ENCODE data around the gene CACUL1. TPM values are rescaled to one million over a fixed set of nuclear protein-coding genes. Genes with fewer than 3 reads are reported as not detected.

CACUL1 gene
- total RNA-seq, 1 donor from 2014 or later: 52.4 TPM

- TF ChIP-seq EZH2 (IDR thresholded peaks at IDR 0.05; ENCODE audit: insufficient read depth, low read length) (no peak), CTCF (IDR thresholded peaks at IDR 0.05; ENCODE audit: insufficient read depth, low read depth, low read length) (no peak)
- Mint-ChIP-seq H3K27me3 (ENCODE audit: low read depth, unreplicated experiment) (peaks cover 8% of the 10 kb centered on the region), H3K36me3 (ENCODE audit: low read depth, unreplicated experiment) (peaks cover 1% of the 10 kb centered on the region), H3K9me3 (ENCODE audit: unreplicated experiment) (peaks cover 5% of the 10 kb centered on the region), H3K4me3 (ENCODE audit: unreplicated experiment) (no peak overlapping the region), H3K4me1 (ENCODE audit: low read depth, unreplicated experiment) (no peaks in the 10 kb centered on the region), H3K27ac (ENCODE audit: unreplicated experiment) (peak overlapping the region; percentile 20)
- Histone ChIP-seq H4K20me1 (ENCODE audit: insufficient read depth, low read length) (no peaks in the 10 kb centered on the region), H3K79me2 (ENCODE audit: insufficient read depth, low read length) (no peaks in the 10 kb centered on the region), H3K9me3 (ENCODE audit: insufficient read depth, low read depth, low read length) (no peaks in the 10 kb centered on the region), H3K36me3 (ENCODE audit: insufficient read depth, low read length) (no peaks in the 10 kb centered on the region), H3K9ac (ENCODE audit: low read length) (no peak overlapping the region), H3K27ac (ENCODE audit: low read depth, low read length) (no peak overlapping the region), H3K27me3 (ENCODE audit: insufficient read depth, low read length) (no peaks in the 10 kb centered on the region), H3K4me2 (ENCODE audit: low read length) (no peak overlapping the region), H3K4me1 (ENCODE audit: insufficient read depth, low read length) (peaks cover 12% of the 10 kb centered on the region), H2AFZ (ENCODE audit: low read depth, low read length) (no peak overlapping the region), H3K4me3 (ENCODE audit: insufficient read depth, low read depth, low read length) (no peak overlapping the region)
- FAIRE-seq (no peak), DNase-seq (ENCODE audit: low read depth) (no peak)
These were observed 86.4 kb downstream of the CACUL1 start for GRCh38 chr10:118668228-118668952.

- H3K4me1 Mint-ChIP-seq (ENCODE audit: low read depth, unreplicated experiment): no peaks in the 10 kb centered on the region
- Histone ChIP-seq H3K4me1 (ENCODE audit: insufficient read depth, low read length) (peaks cover 12% of the 10 kb centered on the region), H2AFZ (ENCODE audit: low read depth, low read length) (no peak overlapping the region), H3K27me3 (ENCODE audit: insufficient read depth, low read length) (no peaks in the 10 kb centered on the region), H4K20me1 (ENCODE audit: insufficient read depth, low read length) (no peaks in the 10 kb centered on the region), H3K4me3 (ENCODE audit: insufficient read depth, low read depth, low read length) (no peak overlapping the region), H3K4me2 (ENCODE audit: low read length) (no peak overlapping the region), H3K9ac (ENCODE audit: low read length) (no peak overlapping the region), H3K27ac (ENCODE audit: low read depth, low read length) (no peak overlapping the region), H3K79me2 (ENCODE audit: insufficient read depth, low read length) (no peaks in the 10 kb centered on the region), H3K36me3 (ENCODE audit: insufficient read depth, low read length) (no peaks in the 10 kb centered on the region), H3K9me3 (ENCODE audit: insufficient read depth, low read depth, low read length) (no peaks in the 10 kb centered on the region)
- no peak for FAIRE-seq
- TF ChIP-seq EZH2 (IDR thresholded peaks at IDR 0.05; ENCODE audit: insufficient read depth, low read length) (no peak), CTCF (IDR thresholded peaks at IDR 0.05; ENCODE audit: insufficient read depth, low read depth, low read length) (no peak)
- peaks cover 10% of the 10 kb centered on the region for H3K9me3 Mint-ChIP-seq (ENCODE audit: unreplicated experiment)
- no peak overlapping the region for H3K4me3 Mint-ChIP-seq (ENCODE audit: unreplicated experiment)
- peaks cover 11% of the 10 kb centered on the region for H3K27me3 Mint-ChIP-seq (ENCODE audit: low read depth, unreplicated experiment)
- DNase-seq (ENCODE audit: low read depth): no peak
- H3K36me3 Mint-ChIP-seq (ENCODE audit: low read depth, unreplicated experiment): peaks cover 1% of the 10 kb centered on the region
- no peak overlapping the region for H3K27ac Mint-ChIP-seq (ENCODE audit: unreplicated experiment)
These were observed 87.0 kb downstream of the CACUL1 start for GRCh38 chr10:118667732-118668131.

GRCh38 chr10:118666350-118666749 lies 88.4 kb downstream of the CACUL1 start:
- no peak overlapping the region for H3K27ac ChIP-seq (ENCODE audit: low read depth, low read length)
- no peak for FAIRE-seq
- H3K4me3 ChIP-seq (ENCODE audit: insufficient read depth, low read depth, low read length): no peak overlapping the region
- H3K36me3 ChIP-seq (ENCODE audit: insufficient read depth, low read length): no peaks in the 10 kb centered on the region
- Mint-ChIP-seq H3K36me3 (ENCODE audit: low read depth, unreplicated experiment) (peaks cover 3% of the 10 kb centered on the region), H3K4me3 (ENCODE audit: unreplicated experiment) (no peak overlapping the region), H3K4me1 (ENCODE audit: low read depth, unreplicated experiment) (no peaks in the 10 kb centered on the region), H3K27ac (ENCODE audit: unreplicated experiment) (no peak overlapping the region), H3K9me3 (ENCODE audit: unreplicated experiment) (peaks cover 18% of the 10 kb centered on the region), H3K27me3 (ENCODE audit: low read depth, unreplicated experiment) (peaks cover 11% of the 10 kb centered on the region)
- no peaks in the 10 kb centered on the region for H3K9me3 ChIP-seq (ENCODE audit: insufficient read depth, low read depth, low read length)
- no peak for DNase-seq (ENCODE audit: low read depth)
- no peak overlapping the region for H2AFZ ChIP-seq (ENCODE audit: low read depth, low read length)
- peaks cover 12% of the 10 kb centered on the region for H3K4me1 ChIP-seq (ENCODE audit: insufficient read depth, low read length)
- H3K79me2 ChIP-seq (ENCODE audit: insufficient read depth, low read length): no peaks in the 10 kb centered on the region
- H4K20me1 ChIP-seq (ENCODE audit: insufficient read depth, low read length): no peaks in the 10 kb centered on the region
- H3K4me2 ChIP-seq (ENCODE audit: low read length): no peak overlapping the region
- no peaks in the 10 kb centered on the region for H3K27me3 ChIP-seq (ENCODE audit: insufficient read depth, low read length)
- TF ChIP-seq EZH2 (IDR thresholded peaks at IDR 0.05; ENCODE audit: insufficient read depth, low read length) (no peak), CTCF (IDR thresholded peaks at IDR 0.05; ENCODE audit: insufficient read depth, low read depth, low read length) (no peak)
- no peak overlapping the region for H3K9ac ChIP-seq (ENCODE audit: low read length)

All from astrocyte (in vitro differentiated cells and primary cell).